ENCODE measurements around the gene BORCS8. TPM values are rescaled to one million over a fixed set of nuclear protein-coding genes. Genes with fewer than 3 reads are reported as not detected.

Gene BORCS8
- total RNA-seq, 1 donor from 2014 or later: 33.5 TPM

Other genes with a start within 250 kb of the BORCS8 start
- 117 and 121 TPM in 2 replicates for gene SUGP2, start 158.6 kb downstream of the BORCS8 start, total RNA-seq
- gene ARMC6, start 158.5 kb downstream of the BORCS8 start, total RNA-seq: 30.7 and 32.8 TPM in 2 replicates
- 13.6 and 16.1 TPM in 2 replicates for gene SLC25A42, start 128.2 kb downstream of the BORCS8 start, total RNA-seq
- gene TMEM161A, start 53.7 kb downstream of the BORCS8 start, total RNA-seq: 26.9 and 30.1 TPM in 2 replicates
- 2.8 and 4.2 TPM in 2 replicates for gene MEF2B, start 21.9 kb downstream of the BORCS8 start, total RNA-seq
- 113 and 123 TPM in 2 replicates for gene RFXANK, start 106 bp upstream of the BORCS8 start, total RNA-seq
- gene NR2C2AP, start 11.3 kb upstream of the BORCS8 start, total RNA-seq: 28.0 and 30.8 TPM in 2 replicates
- 0.05 TPM in 1 of 2 replicates, not detected in the other for gene NCAN, start 19.8 kb upstream of the BORCS8 start, total RNA-seq
- not detected in 2 replicates for gene TM6SF2, start 81.1 kb upstream of the BORCS8 start, total RNA-seq
- 78.7 and 87.1 TPM in 2 replicates for gene SUGP1, start 128.4 kb upstream of the BORCS8 start, total RNA-seq
- 100 TPM in 2 replicates for gene MAU2, start 128.7 kb upstream of the BORCS8 start, total RNA-seq
- gene GATAD2A, start 213.5 kb upstream of the BORCS8 start, total RNA-seq: 128 and 135 TPM in 2 replicates